ENCODE results near the gene NPBWR2.

NPBWR2 gene

DNA sequence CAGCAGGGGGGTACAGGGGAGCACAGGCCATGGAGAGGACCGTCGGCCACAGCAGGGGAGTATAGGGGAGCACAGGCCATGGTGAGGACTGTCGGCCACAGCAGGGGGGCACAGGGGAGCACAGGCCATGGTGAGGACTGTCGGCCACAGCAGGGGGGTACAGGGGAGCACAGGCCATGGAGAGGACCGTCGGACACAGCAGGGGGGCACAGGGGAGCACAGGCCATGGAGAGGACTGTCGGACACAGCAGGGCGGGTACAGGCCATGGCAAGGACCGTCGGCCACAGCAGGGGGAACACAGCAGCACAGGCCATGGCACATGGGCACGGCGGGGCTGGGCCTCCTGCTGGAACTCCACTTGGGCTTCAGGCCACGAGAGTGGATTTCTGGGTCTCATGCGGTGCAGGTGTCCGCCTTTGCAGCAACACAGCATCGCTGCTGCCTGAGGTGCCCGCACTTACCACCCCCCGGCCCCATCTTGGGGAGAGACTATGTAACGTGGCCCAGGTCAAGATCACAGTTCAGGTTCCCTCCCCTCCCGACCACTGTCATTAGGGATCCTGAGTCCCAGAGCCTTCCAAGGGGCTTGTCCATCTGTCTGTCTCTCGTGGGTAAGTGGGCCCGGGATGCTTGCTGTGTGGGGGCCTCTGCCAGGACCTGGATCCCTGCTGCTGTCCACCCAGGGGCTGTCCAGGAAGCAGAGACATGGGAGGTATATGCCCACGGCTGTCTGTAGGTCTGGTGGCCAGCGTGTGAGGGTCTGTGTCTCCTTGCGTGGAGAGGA is 2.5 kb downstream of the NPBWR2 start:
- TF ChIP-seq, protein P1, sequence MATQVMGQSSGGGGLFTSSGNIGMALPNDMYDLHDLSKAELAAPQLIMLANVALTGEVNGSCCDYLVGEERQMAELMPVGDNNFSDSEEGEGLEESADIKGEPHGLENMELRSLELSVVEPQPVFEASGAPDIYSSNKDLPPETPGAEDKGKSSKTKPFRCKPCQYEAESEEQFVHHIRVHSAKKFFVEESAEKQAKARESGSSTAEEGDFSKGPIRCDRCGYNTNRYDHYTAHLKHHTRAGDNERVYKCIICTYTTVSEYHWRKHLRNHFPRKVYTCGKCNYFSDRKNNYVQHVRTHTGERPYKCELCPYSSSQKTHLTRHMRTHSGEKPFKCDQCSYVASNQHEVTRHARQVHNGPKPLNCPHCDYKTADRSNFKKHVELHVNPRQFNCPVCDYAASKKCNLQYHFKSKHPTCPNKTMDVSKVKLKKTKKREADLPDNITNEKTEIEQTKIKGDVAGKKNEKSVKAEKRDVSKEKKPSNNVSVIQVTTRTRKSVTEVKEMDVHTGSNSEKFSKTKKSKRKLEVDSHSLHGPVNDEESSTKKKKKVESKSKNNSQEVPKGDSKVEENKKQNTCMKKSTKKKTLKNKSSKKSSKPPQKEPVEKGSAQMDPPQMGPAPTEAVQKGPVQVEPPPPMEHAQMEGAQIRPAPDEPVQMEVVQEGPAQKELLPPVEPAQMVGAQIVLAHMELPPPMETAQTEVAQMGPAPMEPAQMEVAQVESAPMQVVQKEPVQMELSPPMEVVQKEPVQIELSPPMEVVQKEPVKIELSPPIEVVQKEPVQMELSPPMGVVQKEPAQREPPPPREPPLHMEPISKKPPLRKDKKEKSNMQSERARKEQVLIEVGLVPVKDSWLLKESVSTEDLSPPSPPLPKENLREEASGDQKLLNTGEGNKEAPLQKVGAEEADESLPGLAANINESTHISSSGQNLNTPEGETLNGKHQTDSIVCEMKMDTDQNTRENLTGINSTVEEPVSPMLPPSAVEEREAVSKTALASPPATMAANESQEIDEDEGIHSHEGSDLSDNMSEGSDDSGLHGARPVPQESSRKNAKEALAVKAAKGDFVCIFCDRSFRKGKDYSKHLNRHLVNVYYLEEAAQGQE (IDR thresholded peaks at IDR 0.05; ENCODE audit: insufficient read depth in 1 of 2, low read depth in 2 of 2, low read length in 2 of 2) = no peak
- TF ChIP-seq SIN3A (IDR thresholded peaks at IDR 0.05; ENCODE audit: borderline replicate concordance, insufficient read depth, low read length) (no peak), POLR2AphosphoS5 (IDR thresholded peaks at IDR 0.05; ENCODE audit: low read depth, low read length) (no peak), TAF1 (IDR thresholded peaks at IDR 0.05; ENCODE audit: borderline replicate concordance, insufficient read depth, low read length) (no peak), FOXP2 (optimal IDR thresholded peaks at IDR 0.05; ENCODE audit: borderline replicate concordance, extremely low read depth, extremely low read length, insufficient read depth) (no peak)

DNA sequence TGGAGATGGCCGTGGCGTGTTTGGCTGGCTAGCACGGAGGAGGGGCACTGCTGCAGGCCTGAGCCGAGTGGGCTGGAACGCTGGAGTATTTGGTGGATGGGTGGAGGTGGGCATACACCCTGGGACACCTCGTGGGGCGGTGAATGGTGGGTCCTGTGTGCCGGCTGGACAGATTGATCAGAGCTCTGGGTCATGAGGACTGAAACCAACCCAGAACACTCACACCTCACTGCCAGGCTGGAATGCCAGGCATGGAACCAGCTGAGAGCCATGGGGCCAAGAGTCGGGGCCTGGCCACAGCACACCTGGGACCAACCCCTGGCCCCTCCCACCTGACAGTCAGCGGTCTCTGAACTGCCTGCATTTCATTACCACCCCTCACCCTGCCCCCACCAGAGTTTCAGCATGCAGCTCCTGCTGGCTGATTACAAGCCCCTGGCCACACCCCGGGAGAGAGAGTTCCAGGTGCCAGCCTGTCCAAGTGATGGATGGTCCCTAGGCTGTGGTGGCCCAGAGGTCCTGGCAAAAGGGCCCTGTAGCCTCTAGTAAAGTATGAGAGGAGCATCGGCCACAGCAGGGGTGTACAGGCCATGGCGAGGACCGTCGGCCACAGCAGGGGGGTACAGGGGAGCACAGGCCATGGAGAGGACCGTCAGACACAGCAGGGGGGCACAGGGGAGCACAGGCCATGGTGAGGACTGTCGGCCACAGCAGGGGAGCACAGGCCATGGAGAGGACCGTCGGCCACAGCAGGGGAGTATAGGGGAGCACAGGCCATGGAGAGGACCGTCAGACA is 3.3 kb downstream of the NPBWR2 start:
- TF ChIP-seq SIN3A (IDR thresholded peaks at IDR 0.05; ENCODE audit: borderline replicate concordance, insufficient read depth, low read length) (no peak), POLR2AphosphoS5 (IDR thresholded peaks at IDR 0.05; ENCODE audit: low read depth, low read length) (no peak), TAF1 (IDR thresholded peaks at IDR 0.05; ENCODE audit: borderline replicate concordance, insufficient read depth, low read length) (no peak), FOXP2 (optimal IDR thresholded peaks at IDR 0.05; ENCODE audit: borderline replicate concordance, extremely low read depth, extremely low read length, insufficient read depth) (no peak)
- TF ChIP-seq, protein P1 (IDR thresholded peaks at IDR 0.05; ENCODE audit: insufficient read depth in 1 of 2, low read depth in 2 of 2, low read length in 2 of 2) = no peak

DNA sequence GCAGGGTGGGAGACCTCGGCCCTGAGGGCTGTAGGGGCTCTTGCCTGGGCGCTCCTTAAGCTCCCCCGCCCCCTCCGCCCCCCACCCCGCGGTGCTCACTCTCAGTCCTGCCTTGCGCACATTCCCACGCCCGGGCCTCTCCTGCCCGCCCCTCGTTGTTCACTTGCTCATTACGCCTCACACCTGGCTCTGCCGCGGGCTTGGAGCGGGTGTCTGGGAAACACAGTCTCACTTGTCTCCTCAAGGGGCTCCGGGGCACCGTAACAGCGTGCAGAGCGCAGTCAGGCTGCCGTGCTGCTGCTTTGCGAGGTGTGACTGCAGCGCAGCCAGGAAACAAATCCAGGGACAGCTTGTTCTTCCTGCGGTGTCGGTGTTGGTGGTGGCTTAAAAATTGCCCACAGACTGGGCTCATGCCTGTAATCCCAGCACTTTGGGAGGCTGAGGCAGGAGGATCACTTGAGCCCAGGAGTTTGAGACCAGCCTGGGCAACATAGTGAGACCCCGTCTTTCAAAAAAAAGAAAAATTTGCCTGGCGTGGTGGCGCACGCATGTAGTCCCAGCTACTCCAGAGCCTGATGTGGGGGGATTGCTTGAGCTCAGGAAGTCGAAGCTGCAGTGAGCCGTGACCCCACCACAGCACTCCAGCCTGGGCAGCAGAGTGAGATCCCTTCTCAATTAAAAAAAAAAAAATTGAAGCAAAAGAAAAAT is 4.6 kb downstream of the NPBWR2 start:
- no peak for TF ChIP-seq FOXP2 (optimal IDR thresholded peaks at IDR 0.05; ENCODE audit: borderline replicate concordance, extremely low read depth, extremely low read length, insufficient read depth)
- no peak for TF ChIP-seq TAF1 (IDR thresholded peaks at IDR 0.05; ENCODE audit: borderline replicate concordance, insufficient read depth, low read length)
- TF ChIP-seq SIN3A (IDR thresholded peaks at IDR 0.05; ENCODE audit: borderline replicate concordance, insufficient read depth, low read length) = no peak
- TF ChIP-seq POLR2AphosphoS5 (IDR thresholded peaks at IDR 0.05; ENCODE audit: low read depth, low read length) = no peak
- TF ChIP-seq, protein P1 (IDR thresholded peaks at IDR 0.05; ENCODE audit: insufficient read depth in 1 of 2, low read depth in 2 of 2, low read length in 2 of 2) = no peak

DNA sequence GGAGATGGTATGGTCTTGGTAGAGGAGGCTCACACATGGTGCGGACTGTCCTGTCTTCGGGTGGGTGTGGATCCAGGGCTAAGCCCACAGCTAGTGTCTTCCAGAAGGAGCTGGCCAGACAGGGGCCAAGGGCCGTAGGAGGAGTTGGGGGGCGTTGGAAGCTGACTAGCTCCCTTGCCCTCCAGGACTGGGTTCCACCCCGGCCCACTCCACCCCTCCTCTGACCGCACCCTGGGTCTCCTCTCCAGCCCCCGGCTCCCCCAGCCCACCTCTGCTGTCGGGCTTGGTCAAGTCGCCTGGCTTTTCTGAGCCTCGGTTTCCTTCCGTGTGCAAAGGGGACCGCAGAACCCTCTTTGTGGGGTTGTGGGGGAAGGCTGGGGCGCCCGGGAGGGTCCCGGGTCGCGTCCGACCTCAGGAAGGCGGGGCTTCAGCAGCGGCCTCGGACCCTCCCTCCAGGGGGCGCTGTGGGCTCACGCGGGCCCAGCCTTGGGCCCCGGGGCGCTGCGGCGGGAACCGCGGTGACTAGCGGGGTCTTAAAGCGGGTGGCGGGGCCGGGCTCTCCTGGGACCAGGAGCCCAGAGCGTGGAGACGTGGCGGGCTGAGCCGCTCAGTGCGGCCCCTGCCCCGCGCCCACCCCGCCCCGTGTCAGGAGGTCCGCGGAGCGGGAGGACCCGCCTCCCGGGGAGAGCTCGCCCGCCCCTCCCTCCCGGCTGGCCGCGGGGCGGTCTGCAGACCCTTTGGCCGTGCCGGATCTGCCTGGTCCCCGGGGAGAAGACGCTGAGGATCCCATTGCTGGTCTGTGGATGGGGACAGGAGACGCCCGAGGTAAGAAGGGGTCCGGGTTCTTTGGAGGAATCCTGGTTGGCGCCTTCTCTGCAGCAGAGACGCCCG is 5.4 kb downstream of the NPBWR2 start:
- no peak for TF ChIP-seq FOXP2 (optimal IDR thresholded peaks at IDR 0.05; ENCODE audit: borderline replicate concordance, extremely low read depth, extremely low read length, insufficient read depth)
- TF ChIP-seq, protein P1 (IDR thresholded peaks at IDR 0.05; ENCODE audit: insufficient read depth in 1 of 2, low read depth in 2 of 2, low read length in 2 of 2) = no peak
- no peak for TF ChIP-seq SIN3A (IDR thresholded peaks at IDR 0.05; ENCODE audit: borderline replicate concordance, insufficient read depth, low read length)
- TF ChIP-seq POLR2AphosphoS5 (IDR thresholded peaks at IDR 0.05; ENCODE audit: low read depth, low read length) = no peak
